GM18873 (cell line): ENCODE measurements around the gene RANGAP1.

ENCODE experiments used
- ATAC-seq: cut with Tn5 transposase; IDR thresholded peaks from one replicate; pipeline ENCODE4 v1.9.1; 2021; ENCODE audit warnings: mild to moderate bottlenecking, moderate library complexity, moderate number of reproducible peaks; ENCODE audit not compliant: unreplicated experiment, low FRiP score

Gene RANGAP1

DNA sequence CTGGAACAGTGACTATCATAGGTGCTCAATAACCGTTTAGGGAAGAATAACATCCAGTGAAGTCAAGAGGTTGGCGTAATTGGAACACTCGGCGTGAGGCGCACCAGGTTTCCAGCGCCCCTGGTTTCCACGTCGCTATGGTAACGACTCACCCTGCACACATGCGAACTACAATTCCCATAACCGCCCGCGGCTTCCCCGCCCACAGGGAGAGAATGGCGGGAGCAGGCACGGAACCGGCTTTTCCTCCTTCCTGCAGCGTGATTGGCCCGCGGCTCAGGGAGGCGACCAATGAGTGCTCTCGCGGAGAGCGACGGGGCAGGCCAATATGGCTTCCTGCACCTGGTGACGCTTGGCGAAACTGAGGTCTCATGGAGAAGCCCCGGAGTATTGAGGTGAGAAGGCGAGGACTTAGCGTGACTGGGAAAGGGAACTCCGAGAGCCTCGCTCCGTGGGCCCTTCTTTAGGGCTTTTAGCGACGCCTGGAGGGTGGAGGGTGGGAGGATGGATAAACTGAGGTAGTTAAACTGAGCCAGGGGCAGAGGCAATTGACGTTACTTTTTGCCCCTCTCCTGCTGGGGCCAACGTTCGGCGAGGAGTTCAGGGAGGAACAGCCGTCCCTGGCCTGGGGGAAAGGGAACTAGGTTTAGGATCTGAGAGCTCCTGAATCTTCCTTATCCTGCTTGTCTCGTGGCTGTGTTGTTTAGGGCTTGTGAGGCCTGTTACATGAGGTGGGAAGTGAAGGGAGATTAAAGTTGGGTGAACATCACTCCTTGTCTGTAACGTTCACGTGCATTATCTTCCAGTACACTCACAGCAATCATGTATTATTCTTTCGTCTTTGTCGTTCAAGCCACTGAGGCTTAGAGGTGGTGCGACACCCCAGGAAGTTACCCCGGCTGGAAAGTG is 80.7 kb downstream of the RANGAP1 start, which contains the start of gene L3MBTL2:
TSS of gene L3MBTL2 (plus strand) at position 321 of the 909 bp plus-strand sequence. CDS start at position 372, 51 bp downstream.
- peak; percentile 96 for ATAC-seq

DNA sequence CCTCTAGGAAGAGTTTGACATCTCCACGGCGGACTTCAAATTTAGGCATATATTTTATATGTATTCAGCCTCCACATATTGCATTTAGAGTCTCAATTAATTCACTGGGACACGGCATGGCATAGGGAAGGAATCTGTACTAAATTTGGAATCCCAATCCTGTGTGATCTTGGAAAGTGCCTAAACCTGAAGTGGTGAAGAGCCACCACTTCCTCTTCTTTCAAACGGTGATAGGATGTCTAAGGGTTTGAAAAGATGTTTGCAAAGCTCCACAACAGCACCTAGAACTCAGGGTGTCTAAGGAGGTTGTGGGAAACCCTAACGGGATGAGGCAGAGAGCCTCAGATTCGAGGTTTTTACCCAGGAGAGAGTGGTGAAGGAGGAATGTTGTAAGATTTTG is 81.9 kb downstream of the RANGAP1 start:
- no peak for ATAC-seq

DNA sequence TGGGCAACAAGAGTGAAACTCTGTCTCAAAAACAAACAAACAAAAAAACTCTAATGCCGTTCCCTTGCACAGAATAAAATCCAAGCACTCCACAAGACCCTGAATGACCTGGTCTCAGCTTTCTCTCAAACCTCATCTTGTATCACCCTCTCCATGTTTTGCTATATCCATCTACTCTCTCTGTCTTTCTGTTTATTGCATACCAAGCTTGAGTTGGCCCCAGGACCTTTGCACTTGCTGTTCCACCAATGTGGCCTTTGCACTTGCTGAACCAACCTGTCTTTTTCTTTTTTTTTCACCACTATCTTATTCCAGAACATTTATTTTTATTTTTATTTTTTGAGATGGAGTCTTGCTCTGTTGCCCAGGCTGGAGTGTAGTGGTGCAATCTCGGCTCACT is 82.9 kb downstream of the RANGAP1 start:
- no peak for ATAC-seq

- ATAC-seq, result no peak
Observed at GRCh38 chr22:41201141-41201540, 84.8 kb downstream of the RANGAP1 start.

DNA sequence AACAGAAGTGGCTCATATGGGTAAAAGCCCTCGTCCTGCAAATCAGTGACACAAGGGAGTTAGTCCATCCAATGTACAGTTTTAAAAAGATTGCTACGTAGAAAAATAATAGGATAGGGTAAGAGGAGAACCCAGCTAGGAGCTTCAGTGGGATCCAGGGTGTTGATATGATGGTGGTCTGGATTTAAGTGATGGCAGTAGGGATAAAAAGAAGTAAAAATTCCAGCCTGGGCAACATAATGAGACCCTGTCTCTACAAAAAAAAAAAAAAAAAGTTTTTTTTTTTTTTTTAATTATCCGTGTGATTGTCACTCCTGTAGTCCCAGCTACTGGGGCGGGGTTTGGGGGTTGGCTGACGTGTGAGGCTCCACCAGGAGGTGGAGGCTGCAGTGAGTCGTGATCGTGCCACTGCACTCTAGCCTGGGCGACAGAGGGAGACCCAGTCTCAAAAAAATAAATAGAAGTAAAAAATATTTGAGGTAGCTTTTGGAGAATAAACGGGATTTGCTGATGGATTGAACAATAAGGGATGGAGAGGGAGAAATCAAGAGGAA is 87.9 kb downstream of the RANGAP1 start:
- no peak for ATAC-seq

- peak; percentile 73 for ATAC-seq
Observed at GRCh38 chr22:41197038-41197972, 88.7 kb downstream of the RANGAP1 start.
